HEK293T (cell line): ENCODE measurements around the gene SPTBN4.

Source experiments
- CTCF ChIA-PET: fragments of 350-600 bp; formaldehyde crosslinking; extraction: SDS; loops from one replicate; lab custom pipeline; 2021; ENCODE audit warnings: antibody characterized with exemption, inconsistent platforms; lab: Yijun Ruan, JAX
- POLR2A ChIA-PET: fragments of 350-600 bp; formaldehyde crosslinking; extraction: SDS; loops from one replicate; lab custom pipeline; 2020; ENCODE audit warnings: antibody characterized with exemption, inconsistent platforms; lab: Yijun Ruan, JAX
- DNase-seq: peaks from one replicate; pipeline ENCODE4 v3.0.0; 2012; ENCODE audit warnings: mixed read lengths; ENCODE audit errors: extremely low spot score
- ARNT ChIP-seq: fragments of 450-650 bp; IDR thresholded peaks from 2 replicates; pipeline ENCODE4 v1.6.1; 2017; ENCODE audit warnings: mild to moderate bottlenecking
- BHLHE40 ChIP-seq: fragments of 450-650 bp; IDR thresholded peaks from 2 replicates; pipeline ENCODE4 v1.6.1; 2016; ENCODE audit warnings: mild to moderate bottlenecking, moderate library complexity, borderline replicate concordance
- CTBP1 ChIP-seq: fragments of 450-650 bp; IDR thresholded peaks from 2 replicates; pipeline ENCODE4 v1.6.1; 2016; ENCODE audit warnings: borderline replicate concordance
- ELF4 ChIP-seq: fragments of 450-650 bp; IDR thresholded peaks from 2 replicates; pipeline ENCODE4 v1.6.1; 2017; ENCODE audit warnings: antibody characterized with exemption
- FOXA1 ChIP-seq: fragments of 450-650 bp; IDR thresholded peaks from 2 replicates; pipeline ENCODE4 v1.6.1; 2016; ENCODE audit warnings: mild to moderate bottlenecking
- FOXK2 ChIP-seq: fragments of 450-650 bp; IDR thresholded peaks from 2 replicates; pipeline ENCODE4 v1.6.1; 2016; ENCODE audit warnings: mild to moderate bottlenecking
- FOXM1 ChIP-seq: fragments of 450-650 bp; IDR thresholded peaks from 2 replicates; pipeline ENCODE4 v1.6.1; 2017; ENCODE audit warnings: mild to moderate bottlenecking, borderline replicate concordance
- HDGF ChIP-seq: fragments of 450-650 bp; IDR thresholded peaks from 2 replicates; pipeline ENCODE4 v1.6.1; 2017; ENCODE audit warnings: antibody characterized with exemption, borderline replicate concordance
- L3MBTL2 ChIP-seq: fragments of 450-650 bp; conservative IDR thresholded peaks from 2 replicates; pipeline ENCODE4 v1.6.1; 2016; ENCODE audit warnings: mild to moderate bottlenecking
- LEF1 ChIP-seq: fragments of 450-650 bp; IDR thresholded peaks from 2 replicates; pipeline ENCODE4 v1.6.1; 2017; ENCODE audit warnings: mild to moderate bottlenecking, borderline replicate concordance
- NFRKB ChIP-seq: fragments of 450-650 bp; IDR thresholded peaks from 2 replicates; pipeline ENCODE4 v1.6.1; 2016; ENCODE audit warnings: mild to moderate bottlenecking, moderate library complexity
- PKNOX1 ChIP-seq: fragments of 450-650 bp; IDR thresholded peaks from 2 replicates; pipeline ENCODE4 v1.6.1; 2016
- SP1 ChIP-seq: fragments of 450-650 bp; IDR thresholded peaks from 2 replicates; pipeline ENCODE4 v1.6.1; 2017
- SUZ12 ChIP-seq: fragments of 450-650 bp; IDR thresholded peaks from 2 replicates; pipeline ENCODE4 v1.6.1; 2016; ENCODE audit warnings: mild to moderate bottlenecking
- TARDBP ChIP-seq: fragments of 450-650 bp; IDR thresholded peaks from 2 replicates; pipeline ENCODE4 v1.6.1; 2016
- ZNF384 ChIP-seq: fragments of 450-650 bp; IDR thresholded peaks from 2 replicates; pipeline ENCODE4 v1.6.1; 2016

Gene SPTBN4

DNA sequence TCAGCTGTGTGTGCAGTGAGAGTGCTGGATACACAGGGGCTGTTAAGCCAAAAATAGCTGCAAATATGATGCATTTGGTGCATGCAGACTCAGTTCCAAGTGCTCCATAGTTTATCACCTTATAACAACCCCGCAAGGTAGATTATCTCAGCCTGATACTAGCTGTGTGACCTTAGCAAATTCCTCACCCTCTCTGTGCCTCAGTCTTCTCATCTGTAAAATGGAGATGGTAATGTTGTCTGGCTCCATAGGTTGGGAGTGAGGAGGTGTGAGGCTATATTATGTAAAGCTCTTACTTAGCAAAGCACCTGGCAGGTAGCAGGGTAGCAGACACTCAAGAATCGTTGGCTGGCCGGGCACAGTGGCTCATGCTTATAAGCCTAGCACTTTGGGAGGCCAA is 86.0 kb downstream of the SPTBN4 start:
- TF ChIP-seq ELF4 (no peak), SP1 (no peak), SUZ12 (no peak), ZNF384 (no peak), ARNT (no peak), NFRKB (no peak), LEF1 (no peak), HDGF (no peak), TARDBP (no peak), BHLHE40 (no peak), CTBP1 (no peak), FOXA1 (no peak), PKNOX1 (no peak), L3MBTL2 (no peak), FOXK2 (no peak), FOXM1 (no peak)
- POLR2A ChIA-PET, result interaction anchor here (1.2 kb wide), 1 partner anchor 45 kb away, joined by 3 read pairs; no protein-coding TSS in a partner anchor
- CTCF ChIA-PET, result no interaction called here
- no peak for DNase-seq

GRCh38 chr19:40553885-40554857 is 87.4 kb downstream of the SPTBN4 start:
- no peak for DNase-seq
- TF ChIP-seq HDGF (no peak), ARNT (no peak), FOXM1 (no peak), ELF4 (no peak), NFRKB (no peak), L3MBTL2 (no peak), FOXA1 (no peak), FOXK2 (no peak), ZNF384 (no peak), TARDBP (no peak)
- POLR2A ChIA-PET, result no interaction called here
- CTCF ChIA-PET, result no interaction called here

GRCh38 chr19:40555978-40556689 is 89.3 kb downstream of the SPTBN4 start:
- DNase-seq, result no peak
- TF ChIP-seq TARDBP, result no peak
- no peak for TF ChIP-seq SUZ12
- TF ChIP-seq LEF1, result no peak
- no peak for TF ChIP-seq CTBP1
- TF ChIP-seq SP1, result no peak
- TF ChIP-seq HDGF, result no peak
- TF ChIP-seq ARNT, result no peak
- no peak for TF ChIP-seq L3MBTL2
- TF ChIP-seq ELF4, result no peak
- TF ChIP-seq BHLHE40, result no peak
- CTCF ChIA-PET, result interaction anchor here (0.6 to 0.7 kb wide), 2 partner anchors 9 to 17 kb away, joined by 3 to 5 read pairs; no protein-coding TSS in a partner anchor
- POLR2A ChIA-PET, result interaction anchor here (1.1 kb wide), 1 partner anchor 15 kb away, joined by 4 read pairs; no protein-coding TSS in a partner anchor

GRCh38 chr19:40556953-40557530 is 90.2 kb downstream of the SPTBN4 start:
- DNase-seq, result no peak
- CTCF ChIA-PET, result interaction anchor here (0.7 to 1.1 kb wide), 3 partner anchors 14 to 131 kb away, joined by 3 to 4 read pairs (median 3); no protein-coding TSS in a partner anchor
- POLR2A ChIA-PET, result interaction anchor here (1.1 kb wide), 1 partner anchor 14 kb away, joined by 4 read pairs; no protein-coding TSS in a partner anchor
- TF ChIP-seq ARNT, result no peak
- TF ChIP-seq FOXA1, result no peak
- no peak for TF ChIP-seq NFRKB
- no peak for TF ChIP-seq L3MBTL2
- no peak for TF ChIP-seq TARDBP
- TF ChIP-seq SUZ12, result no peak
- TF ChIP-seq ZNF384, result no peak
- no peak for TF ChIP-seq ELF4
- no peak for TF ChIP-seq CTBP1
- no peak for TF ChIP-seq FOXM1
- no peak for TF ChIP-seq LEF1
- no peak for TF ChIP-seq FOXK2
- no peak for TF ChIP-seq SP1
- no peak for TF ChIP-seq HDGF

DNA sequence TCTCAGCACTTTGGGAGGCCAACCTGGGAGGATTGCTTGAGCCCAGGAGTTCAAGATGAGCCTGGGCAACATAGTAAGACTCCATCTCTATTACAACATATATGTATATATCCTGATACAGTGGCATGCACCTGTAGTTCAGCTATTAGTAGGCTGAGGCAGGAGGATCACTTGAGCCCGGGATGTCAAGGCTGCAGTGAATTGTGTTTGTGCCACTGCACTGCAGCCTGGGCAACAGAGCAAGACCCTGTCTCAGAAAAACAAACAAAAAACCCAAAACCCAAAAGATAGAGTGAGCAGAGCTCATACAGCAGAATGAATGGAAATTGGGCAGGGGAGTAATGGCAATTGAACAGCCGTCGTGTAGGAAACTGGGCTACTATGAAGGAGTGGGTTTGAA is 92.6 kb downstream of the SPTBN4 start:
- ChIA-PET POLR2A (interaction anchor here (0.7 kb wide), 1 partner anchor 12 kb away, joined by 3 read pairs; no protein-coding TSS in a partner anchor), CTCF (interaction anchor here (0.6 to 1.4 kb wide), 3 partner anchors 10 to 84 kb away, joined by 3 to 7 read pairs (median 3); no protein-coding TSS in a partner anchor)
- no peak for DNase-seq
- no peak for TF ChIP-seq FOXM1
- no peak for TF ChIP-seq CTBP1
- no peak for TF ChIP-seq SUZ12
- no peak for TF ChIP-seq NFRKB
- TF ChIP-seq LEF1, result no peak
- no peak for TF ChIP-seq FOXK2
- TF ChIP-seq BHLHE40, result no peak
- TF ChIP-seq HDGF, result no peak
- TF ChIP-seq ELF4, result no peak
- no peak for TF ChIP-seq TARDBP
- TF ChIP-seq SP1, result no peak
- TF ChIP-seq L3MBTL2, result no peak
- TF ChIP-seq FOXA1, result no peak
- no peak for TF ChIP-seq PKNOX1
- TF ChIP-seq ARNT, result no peak
- no peak for TF ChIP-seq ZNF384
